Smooth muscle cell (in vitro differentiated cells): ENCODE results near the gene SEMA3E. TPM values are rescaled to one million over a fixed set of nuclear protein-coding genes. Genes with fewer than 3 reads are reported as not detected.

Experiments used
- DNase-seq: peaks from one replicate; lab custom pipeline; 2025; ENCODE audit not compliant: unreplicated experiment; lab: John Stamatoyannopoulos, UW
- H2AFZ ChIP-seq: fragments of 200-600 bp; sonication (generic); 2 replicates; pipeline ENCODE4 v1.6.0; 2016; ENCODE audit warnings: antibody characterized with exemption, low read depth, mild to moderate bottlenecking
- H3F3A ChIP-seq: fragments of 200-600 bp; sonication (generic); 2 replicates; pipeline ENCODE4 v1.6.0; 2017; ENCODE audit warnings: antibody characterized with exemption, low read depth
- H3K27ac ChIP-seq: fragments of 200-600 bp; sonication (generic); 2 replicates; pipeline ENCODE4 v1.5.1; 2016; ENCODE audit warnings: low read depth, mild to moderate bottlenecking
- H3K27me3 ChIP-seq: fragments of 200-600 bp; sonication (generic); 2 replicates; pipeline ENCODE4 v1.6.1; 2016; ENCODE audit warnings: low read depth, mild to moderate bottlenecking
- H3K36me3 ChIP-seq: fragments of 200-600 bp; sonication (generic); 2 replicates; pipeline ENCODE4 v1.5.1; 2016; ENCODE audit warnings: low read depth
- H3K4me1 ChIP-seq: fragments of 200-600 bp; sonication (generic); 2 replicates; pipeline ENCODE4 v1.5.1; 2016; ENCODE audit warnings: low read depth
- H3K4me2 ChIP-seq: fragments of 200-600 bp; sonication (generic); 2 replicates; pipeline ENCODE4 v1.6.0; 2016; ENCODE audit warnings: mild to moderate bottlenecking
- H3K4me3 ChIP-seq: fragments of 200-600 bp; sonication (generic); 2 replicates; pipeline ENCODE4 v1.5.1; 2016; ENCODE audit warnings: mild to moderate bottlenecking
- H3K79me2 ChIP-seq: fragments of 200-600 bp; sonication (generic); 2 replicates; pipeline ENCODE4 v1.6.0; 2016; ENCODE audit warnings: low read depth, mild to moderate bottlenecking
- H3K9ac ChIP-seq: fragments of 200-600 bp; sonication (generic); 2 replicates; pipeline ENCODE4 v1.6.0; 2016; ENCODE audit warnings: low read depth
- H3K9me3 ChIP-seq: fragments of 200-600 bp; sonication (generic); replicated peaks from 2 replicates; pipeline ENCODE4 v1.5.1; 2016; ENCODE audit warnings: low read depth
- H4K20me1 ChIP-seq: fragments of 200-600 bp; sonication (generic); 2 replicates; pipeline ENCODE4 v1.6.0; 2016; ENCODE audit warnings: low read depth
- CTCF ChIP-seq: fragments of 200-600 bp; sonication (generic); IDR thresholded peaks from 2 replicates; pipeline ENCODE4 v1.5.1; 2017; ENCODE audit warnings: borderline replicate concordance, mild to moderate bottlenecking, antibody characterized with exemption; ENCODE audit not compliant: insufficient read depth, poor library complexity, severe bottlenecking
- WGBS: methylation state at CpG from one replicate; pipeline ENCODE4 v1.1.7; 2016; ENCODE audit warnings: low lambda C conversion rate; 5-methylcytosine and 5-hydroxymethylcytosine counted together
- polyA plus RNA-seq: library from polyadenylated mRNA; unstranded; fragments of >200 nt; fragmentation: Nextera tagmentation; extraction: Ambion mirVana; gene quantifications from 2 replicates; pipeline ENCODE4 v1.2.1, GENCODE V29; 2016
- total RNA-seq: library from RNA; depleted of rRNA; stranded (reverse); fragments of >200 nt; gene quantifications from 2 replicates; pipeline ENCODE4 v1.2.3, GENCODE V29; 2014

Gene SEMA3E
- total and polyA plus RNA-seq, 2 experiments from 2014 or later, result 0.45 to 0.66 TPM

- WGBS, result 12% methylated on average over 2 of the region's 2 CpGs
- Histone ChIP-seq H3K4me2 (no peak overlapping the region), H3K27me3 (peaks cover 3% of the 10 kb centered on the region), H3K9me3 (no peaks in the 10 kb centered on the region), H3K79me2 (no peaks in the 10 kb centered on the region), H3K36me3 (no peaks in the 10 kb centered on the region), H3K4me1 (peaks cover 13% of the 10 kb centered on the region), H3K27ac (no peak overlapping the region), H4K20me1 (no peaks in the 10 kb centered on the region), H3F3A (no peaks in the 10 kb centered on the region), H2AFZ (no peak overlapping the region), H3K9ac (no peak overlapping the region), H3K4me3 (no peak overlapping the region)
- DNase-seq, result no peak
- TF ChIP-seq CTCF, result no peak
Measured at GRCh38 chr7:83429493-83429892, 219.4 kb downstream of the SEMA3E start.

GRCh38 chr7:83427884-83428283 lies 221.1 kb downstream of the SEMA3E start:
- DNase-seq, result no peak
- H3K4me3 ChIP-seq, result no peak overlapping the region
- peaks cover 13% of the 10 kb centered on the region for H3K4me1 ChIP-seq
- H3K27ac ChIP-seq, result no peak overlapping the region
- no peak overlapping the region for H3K4me2 ChIP-seq
- H3K9ac ChIP-seq, result no peak overlapping the region
- no peak for TF ChIP-seq CTCF
- H3F3A ChIP-seq, result no peaks in the 10 kb centered on the region
- H2AFZ ChIP-seq, result no peak overlapping the region
- WGBS, result 56% methylated on average over 1 of the region's 1 CpG
- no peaks in the 10 kb centered on the region for H4K20me1 ChIP-seq
- no peaks in the 10 kb centered on the region for H3K9me3 ChIP-seq
- H3K36me3 ChIP-seq, result no peaks in the 10 kb centered on the region
- H3K27me3 ChIP-seq, result peaks cover 3% of the 10 kb centered on the region
- H3K79me2 ChIP-seq, result no peaks in the 10 kb centered on the region

GRCh38 chr7:83426325-83426724 lies 222.6 kb downstream of the SEMA3E start:
- Histone ChIP-seq H3F3A (no peaks in the 10 kb centered on the region), H3K9ac (no peak overlapping the region), H2AFZ (no peak overlapping the region), H4K20me1 (no peaks in the 10 kb centered on the region), H3K4me3 (no peak overlapping the region), H3K36me3 (no peaks in the 10 kb centered on the region), H3K4me2 (no peak overlapping the region), H3K27ac (no peak overlapping the region), H3K27me3 (peaks cover 3% of the 10 kb centered on the region), H3K9me3 (no peaks in the 10 kb centered on the region), H3K79me2 (no peaks in the 10 kb centered on the region), H3K4me1 (peaks cover 13% of the 10 kb centered on the region)
- DNase-seq, result no peak
- WGBS, result 66% methylated on average over 3 of the region's 3 CpGs
- TF ChIP-seq CTCF, result no peak

GRCh38 chr7:83419013-83419412 lies 229.9 kb downstream of the SEMA3E start:
- Histone ChIP-seq H3K4me2 (no peak overlapping the region), H3K9me3 (no peaks in the 10 kb centered on the region), H4K20me1 (no peaks in the 10 kb centered on the region), H3F3A (no peaks in the 10 kb centered on the region), H3K79me2 (no peaks in the 10 kb centered on the region), H3K27ac (no peak overlapping the region), H2AFZ (no peak overlapping the region), H3K36me3 (no peaks in the 10 kb centered on the region), H3K4me1 (peaks cover 4% of the 10 kb centered on the region), H3K27me3 (no peaks in the 10 kb centered on the region), H3K4me3 (no peak overlapping the region), H3K9ac (no peak overlapping the region)
- DNase-seq, result no peak
- no peak for TF ChIP-seq CTCF
- 86% methylated on average over 1 of the region's 1 CpG for WGBS
